Measurements from ENCODE around the gene CIT.

Gene CIT

DNA sequence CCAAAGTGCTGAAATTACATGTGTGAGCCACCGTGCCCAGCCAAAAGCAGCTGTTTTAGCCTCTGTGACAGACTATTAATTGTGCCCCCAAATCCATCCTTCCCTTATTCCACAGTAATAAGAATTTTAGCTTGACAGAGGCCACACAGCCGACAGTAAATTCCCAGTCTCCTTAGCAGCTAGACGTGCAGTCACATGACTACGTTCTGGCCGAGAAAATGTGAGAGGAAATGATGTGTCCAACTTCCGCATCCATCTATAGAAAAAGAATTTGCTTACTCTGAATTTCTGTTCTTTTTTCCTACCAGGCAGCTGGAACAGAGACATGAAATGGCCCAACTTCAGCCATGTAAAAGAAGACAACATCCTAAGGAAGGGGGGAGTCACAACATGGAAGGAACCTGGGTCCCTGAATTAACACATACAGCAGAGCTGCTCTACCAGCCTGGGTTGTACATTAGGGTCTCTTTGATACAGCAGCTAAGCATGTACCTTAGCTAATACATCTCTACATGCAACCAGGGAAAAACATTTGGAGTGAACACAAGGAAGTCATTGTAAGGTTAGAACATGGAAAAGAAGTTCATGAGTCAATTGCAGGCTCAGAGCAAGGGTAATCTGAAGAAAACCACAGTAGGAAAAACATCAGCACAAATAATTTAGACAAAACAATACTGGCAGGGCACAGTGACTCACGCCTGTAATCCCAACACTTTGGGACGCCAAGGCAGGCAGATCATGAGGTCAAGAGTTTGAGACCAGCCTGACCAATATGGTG lies 35.5 kb downstream of the CIT start:
- peak in 1 of 2 donors; percentile 49 for DNase-seq (ENCODE audit: low read depth in 2 of 2)
- no peak overlapping the region for H3K4me3 ChIP-seq (replicated peaks in 1 of 2; ENCODE audit: low read depth in 2 of 2, low read length in 2 of 2)
- TF ChIP-seq, protein P1, sequence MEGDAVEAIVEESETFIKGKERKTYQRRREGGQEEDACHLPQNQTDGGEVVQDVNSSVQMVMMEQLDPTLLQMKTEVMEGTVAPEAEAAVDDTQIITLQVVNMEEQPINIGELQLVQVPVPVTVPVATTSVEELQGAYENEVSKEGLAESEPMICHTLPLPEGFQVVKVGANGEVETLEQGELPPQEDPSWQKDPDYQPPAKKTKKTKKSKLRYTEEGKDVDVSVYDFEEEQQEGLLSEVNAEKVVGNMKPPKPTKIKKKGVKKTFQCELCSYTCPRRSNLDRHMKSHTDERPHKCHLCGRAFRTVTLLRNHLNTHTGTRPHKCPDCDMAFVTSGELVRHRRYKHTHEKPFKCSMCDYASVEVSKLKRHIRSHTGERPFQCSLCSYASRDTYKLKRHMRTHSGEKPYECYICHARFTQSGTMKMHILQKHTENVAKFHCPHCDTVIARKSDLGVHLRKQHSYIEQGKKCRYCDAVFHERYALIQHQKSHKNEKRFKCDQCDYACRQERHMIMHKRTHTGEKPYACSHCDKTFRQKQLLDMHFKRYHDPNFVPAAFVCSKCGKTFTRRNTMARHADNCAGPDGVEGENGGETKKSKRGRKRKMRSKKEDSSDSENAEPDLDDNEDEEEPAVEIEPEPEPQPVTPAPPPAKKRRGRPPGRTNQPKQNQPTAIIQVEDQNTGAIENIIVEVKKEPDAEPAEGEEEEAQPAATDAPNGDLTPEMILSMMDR (IDR thresholded peaks at IDR 0.05; ENCODE audit: low read depth, low read length), result no peak

DNA sequence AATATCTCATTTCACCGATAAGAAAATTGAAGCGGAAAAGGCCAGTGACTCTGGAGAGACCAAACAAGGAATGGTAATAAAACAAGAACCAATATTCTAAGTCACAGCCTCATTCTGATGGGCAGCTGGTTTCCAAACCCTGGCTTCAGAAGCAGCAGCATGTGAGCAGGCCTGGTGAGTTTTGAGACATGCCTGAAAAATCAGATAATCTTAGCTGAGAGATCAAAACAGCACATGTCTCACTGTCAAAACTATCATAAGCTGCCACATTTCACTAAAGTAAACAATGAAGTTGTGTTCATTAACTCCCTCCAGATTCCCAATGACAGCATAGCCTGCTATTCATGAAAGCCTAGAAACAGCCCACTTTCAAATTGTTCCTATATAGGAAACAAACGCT lies 36.5 kb downstream of the CIT start:
- no peak overlapping the region for H3K4me3 ChIP-seq (replicated peaks in 1 of 2; ENCODE audit: low read depth in 2 of 2, low read length in 2 of 2)
- TF ChIP-seq, protein P1 (IDR thresholded peaks at IDR 0.05; ENCODE audit: low read depth, low read length), result no peak
- no peak for DNase-seq (ENCODE audit: low read depth in 2 of 2)

DNA sequence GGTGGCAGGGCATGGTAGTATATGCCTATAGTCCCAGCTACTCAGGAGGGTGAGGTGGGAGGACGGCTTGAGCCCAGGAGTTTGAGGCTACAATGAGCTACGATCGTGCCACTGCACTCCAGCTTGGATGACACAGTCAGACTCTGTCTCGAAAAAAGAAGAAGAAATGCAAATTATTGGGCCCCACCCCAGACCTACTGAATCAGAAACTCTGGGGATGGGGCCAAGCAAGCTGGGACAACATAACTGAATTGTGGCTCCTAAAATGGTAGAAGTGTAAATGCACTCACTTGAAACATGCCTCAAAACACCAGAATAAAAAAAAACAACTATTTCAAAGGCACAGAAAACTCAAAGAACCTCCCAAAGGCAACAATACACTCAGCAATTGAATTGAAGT lies 37.0 kb downstream of the CIT start:
- TF ChIP-seq, protein P1 (IDR thresholded peaks at IDR 0.05; ENCODE audit: low read depth, low read length), result no peak
- no peak for DNase-seq (ENCODE audit: low read depth in 2 of 2)
- H3K4me3 ChIP-seq (replicated peaks in 1 of 2; ENCODE audit: low read depth in 2 of 2, low read length in 2 of 2), result no peak overlapping the region

DNA sequence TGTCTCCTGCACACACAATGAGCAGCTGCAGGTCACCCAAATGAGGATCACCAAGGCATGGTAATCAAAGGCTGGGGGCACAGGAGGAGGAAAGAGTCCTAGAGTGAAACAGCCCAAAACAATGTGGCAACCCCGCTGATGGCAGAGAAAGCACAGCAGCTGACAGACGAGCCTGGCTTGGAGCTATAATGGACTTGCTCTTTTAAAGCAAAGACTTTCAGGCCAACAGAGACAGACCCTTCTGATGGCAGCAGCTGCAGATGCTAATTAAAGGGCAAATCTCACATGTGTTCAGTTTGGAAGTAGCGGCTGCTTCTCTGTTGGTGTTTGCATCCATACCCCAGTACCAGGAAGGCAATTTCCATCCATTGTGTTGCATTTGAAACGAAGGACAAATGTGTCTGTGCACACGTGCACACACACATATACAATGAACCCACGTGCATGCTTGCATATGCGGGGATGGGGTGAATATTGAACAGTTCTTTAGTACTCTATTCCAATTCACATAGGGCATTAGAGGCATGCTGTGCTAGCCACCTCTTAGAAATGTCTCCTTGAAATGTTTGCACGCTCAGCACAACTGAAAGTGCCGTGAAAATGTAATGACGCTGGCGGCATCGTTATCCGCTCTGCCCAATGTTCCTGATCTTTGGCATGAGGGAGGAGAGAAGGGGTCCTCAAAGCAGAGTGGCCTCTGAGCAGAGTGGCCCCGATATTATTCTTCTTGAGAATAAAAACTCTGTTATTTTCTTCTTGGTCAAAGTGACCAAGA lies 38.1 kb downstream of the CIT start:
- no peak overlapping the region for H3K4me3 ChIP-seq (replicated peaks in 1 of 2; ENCODE audit: low read depth in 2 of 2, low read length in 2 of 2)
- DNase-seq (ENCODE audit: low read depth in 2 of 2), result no peak
- TF ChIP-seq, protein P1 (IDR thresholded peaks at IDR 0.05; ENCODE audit: low read depth, low read length), result no peak

DNA sequence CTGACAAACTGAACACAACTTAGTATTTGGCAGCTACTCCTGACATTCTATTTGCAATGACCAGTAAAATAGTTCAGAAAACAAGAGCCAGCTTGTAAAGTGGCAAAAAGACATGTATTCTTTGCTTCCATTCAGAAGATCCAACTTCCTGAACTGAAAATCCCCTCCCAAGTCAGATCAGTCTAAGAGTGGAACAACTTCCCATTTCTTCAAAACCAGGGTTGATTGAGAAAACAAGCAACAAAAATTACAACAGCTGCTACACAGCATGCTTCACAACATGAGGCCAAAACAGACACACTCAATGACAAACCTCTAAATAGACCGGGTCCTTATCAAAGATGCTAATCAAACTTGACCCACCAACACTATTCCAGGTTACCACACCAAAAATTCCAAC lies 40.3 kb downstream of the CIT start:
- DNase-seq (ENCODE audit: low read depth in 2 of 2), result no peak
- no peak overlapping the region for H3K4me3 ChIP-seq (replicated peaks in 1 of 2; ENCODE audit: low read depth in 2 of 2, low read length in 2 of 2)
- TF ChIP-seq, protein P1 (IDR thresholded peaks at IDR 0.05; ENCODE audit: low read depth, low read length), result no peak

DNA sequence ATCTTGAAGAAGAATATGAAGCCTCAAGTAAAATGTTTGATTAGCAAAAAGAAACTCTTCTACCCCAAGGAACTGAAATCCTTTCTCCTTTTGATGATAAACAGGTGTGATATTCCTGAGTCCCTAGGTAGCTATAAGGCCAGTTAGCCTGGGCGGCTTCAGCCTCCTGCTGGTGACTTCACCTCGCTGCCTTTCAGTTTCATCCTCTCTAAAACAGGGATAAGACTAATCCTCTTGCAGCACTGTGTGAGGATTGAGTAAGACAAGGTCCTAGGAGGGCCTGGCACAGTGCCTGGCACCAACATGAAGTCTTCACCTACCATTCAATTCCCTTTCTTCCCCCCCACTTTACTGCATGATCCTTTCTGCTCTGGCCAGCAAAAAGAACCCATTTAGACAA lies 42.1 kb downstream of the CIT start:
- TF ChIP-seq, protein P1 (IDR thresholded peaks at IDR 0.05; ENCODE audit: low read depth, low read length), result peak; percentile 14
- DNase-seq (ENCODE audit: low read depth in 2 of 2), result peak; percentile 27 to 31
- no peak overlapping the region for H3K4me3 ChIP-seq (replicated peaks in 1 of 2; ENCODE audit: low read depth in 2 of 2, low read length in 2 of 2)

Data from cardiac fibroblast (primary cell).